ENCODE measurements around the gene RB1.

RB1 gene

GRCh38 chr13:48496271-48497161 is 193.0 kb downstream of the RB1 start:
- DNase-seq (ENCODE audit: low spot score) = no peak

GRCh38 chr13:48497669-48498068 is 194.1 kb downstream of the RB1 start:
- DNase-seq (ENCODE audit: low spot score) = no peak

GRCh38 chr13:48500652-48501197 is 197.2 kb downstream of the RB1 start:
- no peak for DNase-seq (ENCODE audit: low spot score)

- no peak for DNase-seq (ENCODE audit: low spot score)
Observed at GRCh38 chr13:48501705-48502104, 198.2 kb downstream of the RB1 start.

GRCh38 chr13:48502601-48503319 is 199.2 kb downstream of the RB1 start:
- no peak for DNase-seq (ENCODE audit: low spot score)

GRCh38 chr13:48504606-48505005 is 201.1 kb downstream of the RB1 start:
- no peak for DNase-seq (ENCODE audit: low spot score)

- DNase-seq (ENCODE audit: low spot score) = no peak
Observed at GRCh38 chr13:48505012-48505411, 201.5 kb downstream of the RB1 start.

GRCh38 chr13:48505597-48506091 is 202.1 kb downstream of the RB1 start:
- no peak for DNase-seq (ENCODE audit: low spot score)

- DNase-seq (ENCODE audit: low spot score) = no peak
Observed at GRCh38 chr13:48506092-48506701, 202.6 kb downstream of the RB1 start.

- DNase-seq (ENCODE audit: low spot score) = no peak
Observed at GRCh38 chr13:48507021-48507420, 203.5 kb downstream of the RB1 start.

- DNase-seq (ENCODE audit: low spot score) = no peak
Observed at GRCh38 chr13:48508011-48508410, 204.5 kb downstream of the RB1 start.

GRCh38 chr13:48510698-48511097 is 207.1 kb downstream of the RB1 start:
- no peak for DNase-seq (ENCODE audit: low spot score)

- DNase-seq (ENCODE audit: low spot score) = no peak
Observed at GRCh38 chr13:48511621-48512230, 208.2 kb downstream of the RB1 start.

GRCh38 chr13:48514793-48515192 is 211.2 kb downstream of the RB1 start:
- no peak for DNase-seq (ENCODE audit: low spot score)

GRCh38 chr13:48515732-48516131 is 212.2 kb downstream of the RB1 start:
- DNase-seq (ENCODE audit: low spot score) = no peak

- DNase-seq (ENCODE audit: low spot score) = no peak
Observed at GRCh38 chr13:48518083-48518482, 214.5 kb downstream of the RB1 start.

GRCh38 chr13:48526286-48526685 is 222.7 kb downstream of the RB1 start:
- DNase-seq (ENCODE audit: low spot score) = no peak

GRCh38 chr13:48527955-48528354 is 224.4 kb downstream of the RB1 start:
- no peak for DNase-seq (ENCODE audit: low spot score)

- no peak for DNase-seq (ENCODE audit: low spot score)
Observed at GRCh38 chr13:48528720-48529119, 225.2 kb downstream of the RB1 start.

GRCh38 chr13:48530833-48531232 is 227.3 kb downstream of the RB1 start:
- DNase-seq (ENCODE audit: low spot score) = no peak
